ENCODE results near the gene DNHD1.

Gene DNHD1

GRCh38 chr11:6566704-6567370 lies 69.8 kb downstream of the DNHD1 start:
- no peak overlapping the region for H3K27ac ChIP-seq
- no peak for TF ChIP-seq CTCF (conservative IDR thresholded peaks at IDR 0.05)

GRCh38 chr11:6567371-6567745 lies 70.3 kb downstream of the DNHD1 start:
- TF ChIP-seq CTCF (conservative IDR thresholded peaks at IDR 0.05) = no peak

GRCh38 chr11:6568191-6568918 lies 71.3 kb downstream of the DNHD1 start:
- no peak for TF ChIP-seq CTCF (conservative IDR thresholded peaks at IDR 0.05)
- H3K27ac ChIP-seq = 0 out of 2 replicates have a peak overlapping the region, but pooled peaks have one; percentile 3

More at GRCh38 chr11:6567371-6567745, 70.3 kb downstream of the DNHD1 start:
- no peak overlapping the region for H3K27ac ChIP-seq

- no peak for TF ChIP-seq CTCF (conservative IDR thresholded peaks at IDR 0.05)
- no peak overlapping the region for H3K27ac ChIP-seq
Observed at GRCh38 chr11:6569706-6570105, 72.6 kb downstream of the DNHD1 start.

- no peak for TF ChIP-seq CTCF (conservative IDR thresholded peaks at IDR 0.05)
- H3K27ac ChIP-seq = no peak overlapping the region
Observed at GRCh38 chr11:6570691-6571427, 73.8 kb downstream of the DNHD1 start.

- H3K27ac ChIP-seq = no peak overlapping the region
- no peak for TF ChIP-seq CTCF (conservative IDR thresholded peaks at IDR 0.05)
Observed at GRCh38 chr11:6571434-6572008, 74.4 kb downstream of the DNHD1 start.

GRCh38 chr11:6572215-6572614 lies 75.1 kb downstream of the DNHD1 start:
- no peak for TF ChIP-seq CTCF (conservative IDR thresholded peaks at IDR 0.05)
- H3K27ac ChIP-seq = no peak overlapping the region
